HEK293 (cell line): ENCODE data around the gene DPF3.

Experiments
- CTCF ChIA-PET: fragments of 350-600 bp; formaldehyde crosslinking; extraction: SDS; loops from one replicate; lab custom pipeline; 2021; ENCODE audit warnings: antibody characterized with exemption; lab: Yijun Ruan, JAX
- POLR2A ChIA-PET: fragments of 300-600 bp; formaldehyde crosslinking; extraction: SDS; loops from one replicate; lab custom pipeline; 2020; ENCODE audit warnings: antibody characterized with exemption, inconsistent platforms; lab: Yijun Ruan, JAX
- H3K27ac ChIP-seq: fragments of 200-500 bp; sonication (Bioruptor generic); 2 replicates; pipeline ENCODE4 v1.5.1; 2014; ENCODE audit warnings: low read depth, low read length, control low read depth, inconsistent platforms; ENCODE audit errors: extremely low read depth
- H3K36me3 ChIP-seq, 2 experiments: fragments of 200-500 bp in 1 of 2; sonication (Bioruptor generic) in 1 of 2; 1 replicate in 1 of 2; 2 replicates in 1 of 2; pipeline ENCODE4 v1.5.1; 2014 to 2017; ENCODE audit warnings: inconsistent platforms in 2 of 2, low read length in 2 of 2; ENCODE audit not compliant: control insufficient read depth in 2 of 2, insufficient read depth in 1 of 2
- H3K4me1 ChIP-seq: fragments of 200-500 bp; sonication (Bioruptor generic); 2 replicates; pipeline ENCODE4 v1.5.1; 2014; ENCODE audit warnings: mild to moderate bottlenecking, low read length, inconsistent platforms; ENCODE audit not compliant: control insufficient read depth, insufficient read depth
- H3K4me3 ChIP-seq: 2 replicates; pipeline ENCODE4 v1.5.1; 2011; ENCODE audit warnings: low read depth, mild to moderate bottlenecking, control low read depth, low read length, moderate library complexity
- H3K9me3 ChIP-seq: fragments of 200-500 bp; sonication (Bioruptor generic); 2 replicates; pipeline ENCODE4 v1.5.1; 2014; ENCODE audit warnings: low read depth, low read length, inconsistent platforms; ENCODE audit not compliant: control insufficient read depth, insufficient read depth
- GLI2 ChIP-seq: fragments of 450-650 bp; formaldehyde crosslinking; IDR thresholded peaks from 2 replicates; pipeline ENCODE4; 2017; ENCODE audit warnings: missing biosample characterization, missing genetic modification characterization, low read depth, borderline replicate concordance
- KLF10 ChIP-seq: fragments of 450-650 bp; IDR thresholded peaks from 2 replicates; pipeline ENCODE4 v1.5.1; 2018; ENCODE audit warnings: missing biosample characterization, mild to moderate bottlenecking, missing genetic modification characterization
- OVOL3 ChIP-seq: fragments of 450-650 bp; formaldehyde crosslinking; IDR thresholded peaks from 2 replicates; pipeline ENCODE4 v1.5.1; 2016; ENCODE audit warnings: missing biosample characterization, missing genetic modification characterization
- SETDB1 ChIP-seq: IDR thresholded peaks from one replicate; pipeline ENCODE4 v1.6.1; 2017; ENCODE audit warnings: mild to moderate bottlenecking, low read length, moderate library complexity, mixed read lengths; ENCODE audit not compliant: insufficient read length
- TCF7L2 ChIP-seq: IDR thresholded peaks from 2 replicates; pipeline ENCODE4 v1.6.1; 2011; ENCODE audit warnings: low read depth, mild to moderate bottlenecking, inconsistent platforms, low read length, moderate library complexity, borderline replicate concordance
- TRIM28 ChIP-seq: IDR thresholded peaks from 2 replicates; pipeline ENCODE4 v1.6.1; 2011; ENCODE audit warnings: low read length, control low read depth, borderline replicate concordance
- YY2 ChIP-seq: fragments of 450-650 bp; formaldehyde crosslinking; IDR thresholded peaks from 2 replicates; pipeline ENCODE4 v1.5.1; 2016; ENCODE audit warnings: missing biosample characterization, missing genetic modification characterization
- ZBTB21 ChIP-seq: fragments of 450-650 bp; formaldehyde crosslinking; IDR thresholded peaks from 2 replicates; pipeline ENCODE4 v1.5.1; 2017; ENCODE audit warnings: missing biosample characterization, missing genetic modification characterization
- ZFP69B ChIP-seq: fragments of 450-650 bp; formaldehyde crosslinking; IDR thresholded peaks from 2 replicates; pipeline ENCODE4 v1.5.1; 2016; ENCODE audit warnings: missing biosample characterization, missing genetic modification characterization
- ZNF23 ChIP-seq: fragments of 450-650 bp; formaldehyde crosslinking; IDR thresholded peaks from 2 replicates; pipeline ENCODE4 v1.5.1; 2016; ENCODE audit warnings: missing biosample characterization, missing genetic modification characterization, borderline replicate concordance
- ZNF280C ChIP-seq: fragments of 450-650 bp; formaldehyde crosslinking; IDR thresholded peaks from 2 replicates; pipeline ENCODE4 v1.5.1; 2016; ENCODE audit warnings: missing biosample characterization, missing genetic modification characterization
- ZNF37A ChIP-seq: fragments of 450-650 bp; IDR thresholded peaks from 2 replicates; pipeline ENCODE4 v1.5.1; 2018; ENCODE audit warnings: missing biosample characterization, missing genetic modification characterization
- ZNF416 ChIP-seq: fragments of 450-650 bp; formaldehyde crosslinking; IDR thresholded peaks from 2 replicates; pipeline ENCODE4 v1.5.1; 2016; ENCODE audit warnings: missing biosample characterization, missing genetic modification characterization
- ZNF423 ChIP-seq: fragments of 450-650 bp; formaldehyde crosslinking; IDR thresholded peaks from 2 replicates; pipeline ENCODE4 v1.5.1; 2016; ENCODE audit warnings: missing biosample characterization, missing genetic modification characterization
- ZNF449 ChIP-seq: fragments of 450-650 bp; formaldehyde crosslinking; IDR thresholded peaks from 2 replicates; pipeline ENCODE4 v1.5.1; 2017; ENCODE audit warnings: missing biosample characterization, mild to moderate bottlenecking, missing genetic modification characterization, moderate library complexity
- ZNF48 ChIP-seq: fragments of 450-650 bp; formaldehyde crosslinking; IDR thresholded peaks from 2 replicates; pipeline ENCODE4 v1.5.1; 2016; ENCODE audit warnings: missing biosample characterization, missing genetic modification characterization
- ZNF521 ChIP-seq: fragments of 450-650 bp; formaldehyde crosslinking; IDR thresholded peaks from 2 replicates; pipeline ENCODE4 v1.5.1; 2017; ENCODE audit warnings: missing biosample characterization, mild to moderate bottlenecking, missing genetic modification characterization
- ZNF529 ChIP-seq: fragments of 450-650 bp; formaldehyde crosslinking; IDR thresholded peaks from 2 replicates; pipeline ENCODE4 v1.5.1; 2017; ENCODE audit warnings: missing genetic modification characterization, missing biosample characterization; ENCODE audit not compliant: insufficient replicate concordance
- ZNF561 ChIP-seq: fragments of 450-650 bp; IDR thresholded peaks from 2 replicates; pipeline ENCODE4 v1.5.1; 2018; ENCODE audit warnings: missing biosample characterization, missing genetic modification characterization, borderline replicate concordance
- ZNF626 ChIP-seq: fragments of 450-650 bp; sonication (Bioruptor Pico); formaldehyde crosslinking; IDR thresholded peaks from 2 replicates; pipeline ENCODE4 v1.5.1; 2018; ENCODE audit warnings: missing biosample characterization, missing genetic modification characterization, inconsistent platforms
- ZNF664 ChIP-seq: fragments of 450-650 bp; formaldehyde crosslinking; IDR thresholded peaks from 2 replicates; pipeline ENCODE4 v1.5.1; 2016; ENCODE audit warnings: missing biosample characterization, missing genetic modification characterization
- ZNF768 ChIP-seq: fragments of 450-650 bp; formaldehyde crosslinking; IDR thresholded peaks from 2 replicates; pipeline ENCODE4 v1.5.1; 2018; ENCODE audit warnings: missing biosample characterization, mild to moderate bottlenecking, missing genetic modification characterization
- ZNF785 ChIP-seq: fragments of 450-650 bp; formaldehyde crosslinking; IDR thresholded peaks from 2 replicates; pipeline ENCODE4 v1.5.1; 2016; ENCODE audit warnings: missing biosample characterization, missing genetic modification characterization
- ZSCAN16 ChIP-seq: fragments of 450-650 bp; formaldehyde crosslinking; IDR thresholded peaks from 2 replicates; pipeline ENCODE4 v1.5.1; 2016; ENCODE audit warnings: missing biosample characterization, missing genetic modification characterization
- TF ChIP-seq, protein P1 (sequence below): fragments of 450-650 bp; formaldehyde crosslinking; IDR thresholded peaks from 2 replicates; pipeline ENCODE4 v1.5.1; 2016; ENCODE audit warnings: missing biosample characterization, missing genetic modification characterization
- TF ChIP-seq, protein P2 (sequence below): sonication (generic); formaldehyde crosslinking; IDR thresholded peaks from 2 replicates; pipeline ENCODE4 v1.8.1; 2022; ENCODE audit warnings: mild to moderate bottlenecking, moderate library complexity, missing genetic modification reagents
- TF ChIP-seq, protein P3 (sequence below): fragments of 450-650 bp; IDR thresholded peaks from 2 replicates; pipeline ENCODE4 v1.5.1; 2018; ENCODE audit warnings: missing biosample characterization, missing genetic modification characterization

Gene DPF3

DNA sequence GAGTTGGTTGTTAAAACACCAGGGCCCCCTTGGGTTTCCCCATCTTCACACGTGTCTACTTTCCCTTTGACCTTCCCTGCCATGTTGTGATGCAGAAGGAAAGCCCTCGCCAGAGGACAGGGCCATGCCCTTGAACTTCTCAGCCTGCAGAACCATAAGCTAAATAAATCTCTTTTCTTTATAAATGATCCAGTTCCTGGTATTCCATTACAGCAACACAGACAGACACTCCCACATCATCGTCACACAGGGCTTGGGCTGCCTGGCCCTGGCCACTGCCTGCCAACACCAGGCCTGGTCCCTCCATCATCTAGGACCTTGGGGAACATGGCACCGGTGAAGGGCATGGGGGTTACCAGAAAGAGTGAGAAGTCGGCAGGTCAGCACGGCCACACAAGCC lies 84.8 kb downstream of the DPF3 start (continued):
- TF ChIP-seq, protein P1, sequence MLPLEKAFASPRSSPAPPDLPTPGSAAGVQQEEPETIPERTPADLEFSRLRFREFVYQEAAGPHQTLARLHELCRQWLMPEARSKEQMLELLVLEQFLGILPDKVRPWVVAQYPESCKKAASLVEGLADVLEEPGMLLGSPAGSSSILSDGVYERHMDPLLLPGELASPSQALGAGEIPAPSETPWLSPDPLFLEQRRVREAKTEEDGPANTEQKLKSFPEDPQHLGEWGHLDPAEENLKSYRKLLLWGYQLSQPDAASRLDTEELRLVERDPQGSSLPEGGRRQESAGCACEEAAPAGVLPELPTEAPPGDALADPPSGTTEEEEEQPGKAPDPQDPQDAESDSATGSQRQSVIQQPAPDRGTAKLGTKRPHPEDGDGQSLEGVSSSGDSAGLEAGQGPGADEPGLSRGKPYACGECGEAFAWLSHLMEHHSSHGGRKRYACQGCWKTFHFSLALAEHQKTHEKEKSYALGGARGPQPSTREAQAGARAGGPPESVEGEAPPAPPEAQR (tag by site-specific recombination): no peak
- TF ChIP-seq ZNF529 (tag by site-specific recombination): no peak
- TF ChIP-seq ZNF37A: no peak
- no peak for TF ChIP-seq ZNF23 (tag by site-specific recombination)
- TF ChIP-seq ZNF785 (tag by site-specific recombination): no peak

GRCh38 chr14:72808564-72808963 lies 85.3 kb downstream of the DPF3 start:
- TF ChIP-seq KLF10 (tag by site-specific recombination) (no peak), ZNF768 (tag by site-specific recombination) (no peak), ZFP69B (tag by site-specific recombination) (no peak), ZNF449 (tag by site-specific recombination) (no peak), SETDB1 (no peak), ZBTB21 (tag by site-specific recombination) (no peak), ZNF416 (tag by site-specific recombination) (no peak), YY2 (tag by site-specific recombination) (no peak)
- Histone ChIP-seq H3K4me3 (no peak overlapping the region), H3K36me3 (no peaks in the 10 kb centered on the region), H3K4me1 (no peaks in the 10 kb centered on the region), H3K27ac (no peak overlapping the region), H3K9me3 (no peaks in the 10 kb centered on the region)
- ChIA-PET CTCF (no interaction called here), POLR2A (no interaction called here)

DNA sequence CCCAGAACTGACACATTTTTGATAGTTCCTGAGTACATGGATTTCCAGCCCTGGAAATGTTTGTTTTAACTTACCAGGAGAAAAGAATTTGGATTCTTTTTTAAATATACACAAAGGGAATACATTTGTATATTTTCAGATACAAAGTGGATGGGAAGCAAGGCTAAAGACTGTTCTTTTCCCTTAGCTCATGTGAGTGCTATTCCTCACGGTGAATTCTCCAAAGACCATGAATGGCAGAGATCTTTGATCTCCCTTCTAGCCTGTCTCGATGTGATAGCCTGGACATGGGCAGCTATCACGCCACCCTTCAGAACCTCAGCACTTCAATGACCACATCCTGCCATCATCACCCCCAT lies 91.3 kb downstream of the DPF3 start:
- POLR2A ChIA-PET: no interaction called here
- Histone ChIP-seq H3K27ac (no peak overlapping the region), H3K4me1 (no peaks in the 10 kb centered on the region), H3K36me3 (no peaks in the 10 kb centered on the region), H3K9me3 (no peaks in the 10 kb centered on the region), H3K4me3 (no peak overlapping the region)
- CTCF ChIA-PET: no interaction called here
- no peak for TF ChIP-seq ZNF626 (tag by site-specific recombination)
- TF ChIP-seq ZNF664 (tag by site-specific recombination): no peak
- TF ChIP-seq, protein P2, sequence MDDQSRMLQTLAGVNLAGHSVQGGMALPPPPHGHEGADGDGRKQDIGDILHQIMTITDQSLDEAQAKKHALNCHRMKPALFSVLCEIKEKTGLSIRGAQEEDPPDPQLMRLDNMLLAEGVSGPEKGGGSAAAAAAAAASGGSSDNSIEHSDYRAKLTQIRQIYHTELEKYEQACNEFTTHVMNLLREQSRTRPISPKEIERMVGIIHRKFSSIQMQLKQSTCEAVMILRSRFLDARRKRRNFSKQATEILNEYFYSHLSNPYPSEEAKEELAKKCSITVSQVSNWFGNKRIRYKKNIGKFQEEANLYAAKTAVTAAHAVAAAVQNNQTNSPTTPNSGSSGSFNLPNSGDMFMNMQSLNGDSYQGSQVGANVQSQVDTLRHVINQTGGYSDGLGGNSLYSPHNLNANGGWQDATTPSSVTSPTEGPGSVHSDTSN: no peak
- no peak for TF ChIP-seq ZNF521
- no peak for TF ChIP-seq ZNF48 (tag by site-specific recombination)
- TF ChIP-seq OVOL3: no peak
- TF ChIP-seq TCF7L2: no peak
- no peak for TF ChIP-seq ZNF280C (tag by site-specific recombination)
- no peak for TF ChIP-seq ZSCAN16
- no peak for TF ChIP-seq TRIM28
- TF ChIP-seq, protein P3, sequence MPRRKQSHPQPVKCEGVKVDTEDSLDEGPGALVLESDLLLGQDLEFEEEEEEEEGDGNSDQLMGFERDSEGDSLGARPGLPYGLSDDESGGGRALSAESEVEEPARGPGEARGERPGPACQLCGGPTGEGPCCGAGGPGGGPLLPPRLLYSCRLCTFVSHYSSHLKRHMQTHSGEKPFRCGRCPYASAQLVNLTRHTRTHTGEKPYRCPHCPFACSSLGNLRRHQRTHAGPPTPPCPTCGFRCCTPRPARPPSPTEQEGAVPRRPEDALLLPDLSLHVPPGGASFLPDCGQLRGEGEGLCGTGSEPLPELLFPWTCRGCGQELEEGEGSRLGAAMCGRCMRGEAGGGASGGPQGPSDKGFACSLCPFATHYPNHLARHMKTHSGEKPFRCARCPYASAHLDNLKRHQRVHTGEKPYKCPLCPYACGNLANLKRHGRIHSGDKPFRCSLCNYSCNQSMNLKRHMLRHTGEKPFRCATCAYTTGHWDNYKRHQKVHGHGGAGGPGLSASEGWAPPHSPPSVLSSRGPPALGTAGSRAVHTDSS (tag by site-specific recombination): no peak
- no peak for TF ChIP-seq GLI2 (tag by site-specific recombination)
- no peak for TF ChIP-seq ZNF423 (tag by site-specific recombination)
- TF ChIP-seq ZNF561: no peak
